Esophagus muscularis mucosa (tissue), 4 donors: ENCODE data around the gene FOXM1.

Experiments used
- CTCF ChIP-seq, 3 experiments: fragments of 200-600 bp in 2 of 3; fragments of 450-650 bp in 1 of 3; sonication (generic) in 2 of 3; IDR thresholded peaks; one replicate each; pipeline ENCODE4 v1.5.1; 2017 to 2019; ENCODE audit warnings: antibody characterized with exemption in 3 of 3, mild to moderate bottlenecking in 2 of 3, moderate library complexity in 1 of 3
- EP300 ChIP-seq: sonication (generic); formaldehyde crosslinking; IDR thresholded peaks from one replicate; pipeline ENCODE4 v1.6.1; 2017; ENCODE audit warnings: antibody characterized with exemption
- POLR2A ChIP-seq: fragments of 450-650 bp; IDR thresholded peaks from one replicate; pipeline ENCODE4 v1.6.1; 2017; ENCODE audit warnings: antibody characterized with exemption, moderate library complexity, mild to moderate bottlenecking, low read depth

- TF ChIP-seq CTCF (IDR thresholded peaks at IDR 0.05), result no peak
- no peak for TF ChIP-seq EP300
- no peak for TF ChIP-seq POLR2A
Observed at GRCh38 chr12:2902272-2902880, 25.4 kb upstream of the FOXM1 start.
